CD14-positive monocyte (primary cell): ENCODE results near the gene RCOR1. TPM values are rescaled to one million over a fixed set of nuclear protein-coding genes. Genes with fewer than 3 reads are reported as not detected.
A peak's percentile ranks its signal among the peaks of the same experiment; 100 is the strongest.

Source experiments
- DNase-seq, 3 donors: peaks; one replicate each; pipeline ENCODE4 v3.0.0-alpha.2; 2011 to 2022
- H2AFZ ChIP-seq: 2 replicates; pipeline ENCODE4 v1.6.0; 2012; ENCODE audit warnings: mild to moderate bottlenecking, low read depth, low read length, inconsistent platforms; ENCODE audit not compliant: insufficient read depth, poor library complexity, severe bottlenecking
- H3K27ac ChIP-seq, 2 donors: 1 replicate in 1 of 2; 2 replicates in 1 of 2; pipeline ENCODE4 v1.5.1; 2012 to 2013; ENCODE audit warnings: low read length in 2 of 2, control low read depth in 1 of 2, inconsistent platforms in 1 of 2, low read depth in 1 of 2, mild to moderate bottlenecking in 1 of 2
- H3K27me3 ChIP-seq, 2 donors: one replicate each; pipeline versions ENCODE4 v1.6.0 to v1.6.1; 2011 to 2013; ENCODE audit warnings: low read length in 2 of 2; ENCODE audit not compliant: control insufficient read depth in 2 of 2, insufficient read depth in 2 of 2
- H3K36me3 ChIP-seq, 2 donors: replicated peaks in 1 of 2; 1 replicate in 1 of 2; 2 replicates in 1 of 2; pipeline versions ENCODE4 v1.5.1 to v1.6.1; 2012 to 2013; ENCODE audit warnings: low read length in 2 of 2, control low read depth in 1 of 2, inconsistent platforms in 1 of 2, mild to moderate bottlenecking in 1 of 2; ENCODE audit not compliant: insufficient read depth in 2 of 2, control insufficient read depth in 1 of 2
- H3K4me1 ChIP-seq, 2 donors: 1 replicate in 1 of 2; 2 replicates in 1 of 2; pipeline versions ENCODE4 v1.5.1 to v1.6.1; 2012 to 2013; ENCODE audit warnings: low read length in 2 of 2, control low read depth in 1 of 2, inconsistent platforms in 1 of 2, mild to moderate bottlenecking in 1 of 2, moderate library complexity in 1 of 2; ENCODE audit not compliant: insufficient read depth in 2 of 2, control insufficient read depth in 1 of 2
- H3K4me2 ChIP-seq: replicated peaks from 2 replicates; pipeline ENCODE3; 2012; ENCODE audit warnings: low read length, moderate library complexity, mild to moderate bottlenecking; ENCODE audit not compliant: poor library complexity, severe bottlenecking; ENCODE audit errors: extremely low read depth
- H3K4me3 ChIP-seq, 3 experiments: fragments of 200-600 bp in 1 of 3; sonication (generic) in 1 of 3; replicated peaks in 1 of 3; 1 replicate in 2 of 3; 2 replicates in 1 of 3; pipeline ENCODE4 v1.5.1; 2011 to 2013; ENCODE audit warnings: low read length in 3 of 3, mild to moderate bottlenecking in 3 of 3, control low read depth in 2 of 3, low read depth in 2 of 3, inconsistent platforms in 1 of 3, moderate library complexity in 1 of 3
- H3K79me2 ChIP-seq: 2 replicates; pipeline ENCODE4 v1.6.0; 2012; ENCODE audit warnings: mild to moderate bottlenecking, control low read depth, inconsistent platforms, low read length, moderate library complexity; ENCODE audit not compliant: insufficient read depth
- H3K9ac ChIP-seq: 2 replicates; pipeline ENCODE4 v1.6.0; 2017; ENCODE audit warnings: low read length, mild to moderate bottlenecking; ENCODE audit not compliant: insufficient read depth, poor library complexity, severe bottlenecking
- H3K9me3 ChIP-seq, 2 donors: replicated peaks in 1 of 2; 1 replicate in 1 of 2; 2 replicates in 1 of 2; pipeline versions ENCODE4 v1.5.1 to v1.6.1; 2012 to 2013; ENCODE audit warnings: low read length in 2 of 2, control low read depth in 1 of 2; ENCODE audit not compliant: control insufficient read depth in 1 of 2, insufficient read depth in 1 of 2
- H4K20me1 ChIP-seq: 2 replicates; pipeline ENCODE4 v1.6.0; 2012; ENCODE audit warnings: mild to moderate bottlenecking, low read length, control low read depth, moderate library complexity; ENCODE audit not compliant: insufficient read depth
- H3K27ac Mint-ChIP-seq, 7 donors: one replicate each; pipeline ENCODE4 v1.8.0; 2020; ENCODE audit warnings: mild to moderate bottlenecking in 7 of 7, mixed read lengths in 7 of 7, moderate library complexity in 6 of 7, inconsistent platforms in 2 of 7
- H3K27me3 Mint-ChIP-seq, 3 donors: one replicate each; pipeline ENCODE4 v1.8.0; 2021 to 2022; ENCODE audit warnings: low read depth in 3 of 3, mild to moderate bottlenecking in 3 of 3, mixed read lengths in 3 of 3, moderate library complexity in 3 of 3, inconsistent platforms in 1 of 3
- H3K36me3 Mint-ChIP-seq, 2 donors: one replicate each; pipeline ENCODE4 v1.8.0; 2020; ENCODE audit warnings: mixed read lengths in 2 of 2, inconsistent platforms in 1 of 2, mild to moderate bottlenecking in 1 of 2
- H3K4me1 Mint-ChIP-seq: one replicate; pipeline ENCODE4 v1.8.0; 2020; ENCODE audit warnings: mild to moderate bottlenecking, mixed read lengths
- H3K4me3 Mint-ChIP-seq, 2 donors: one replicate each; pipeline ENCODE4 v1.8.0; 2020; ENCODE audit warnings: mild to moderate bottlenecking in 2 of 2, mixed read lengths in 2 of 2, moderate library complexity in 1 of 2
- H3K9me3 Mint-ChIP-seq, 7 donors: one replicate each; pipeline ENCODE4 v1.8.0; 2020 to 2022; ENCODE audit warnings: mixed read lengths in 7 of 7, mild to moderate bottlenecking in 6 of 7, moderate library complexity in 6 of 7, inconsistent platforms in 2 of 7
- CTCF ChIP-seq: fragments of 200-600 bp; IDR thresholded peaks from one replicate; pipeline ENCODE4 v1.8.0; 2022; ENCODE audit warnings: antibody characterized with exemption, mild to moderate bottlenecking
- WGBS: methylation state at CpG from one replicate; pipeline ENCODE4 v1.1.5; 2013; ENCODE audit warnings: missing lambda C conversion rate; ENCODE audit not compliant: insufficient coverage; 5-methylcytosine and 5-hydroxymethylcytosine counted together
- intact Hi-C, 2 donors: fragments of 100-400 bp; cut with micrococcal nuclease; formaldehyde crosslinking; loops; one replicate each; pipeline versions ENCODE4 v1.15.0 to v1.15.1; 2023
- polyA plus RNA-seq, 3 donors: library from polyadenylated mRNA; depleted of rRNA in 1 of 3; unstranded in 2 of 3; stranded (reverse) in 1 of 3; fragments of 300-500 nt in 2 of 3; fragments of >200 nt in 1 of 3; fragmentation: Illumina TruSeq in 2 of 3; gene quantifications; 1 replicate in 2 of 3; 2 replicates in 1 of 3; pipeline ENCODE4 v1.2.3, GENCODE V29; 2012 to 2021

Gene RCOR1
- polyA plus RNA-seq, 3 donors, result 2.1 to 36.6 (median 2.3) TPM

- peak overlapping the region in 1 of 7 donors; percentile 42 for H3K27ac Mint-ChIP-seq
- Histone ChIP-seq H3K27ac (no peak overlapping the region), H3K36me3 (peaks cover 79 to 99% of the 10 kb centered on the region in 2 donors), H3K9ac (no peak overlapping the region), H3K79me2 (no peaks in the 10 kb centered on the region), H3K27me3 (no peaks in the 10 kb centered on the region), H3K9me3 (no peaks in the 10 kb centered on the region), H3K4me2 (no peak overlapping the region), H2AFZ (no peak overlapping the region), H3K4me1 (no peaks in the 10 kb centered on the region), H3K4me3 (no peak overlapping the region), H4K20me1 (peaks cover 92% of the 10 kb centered on the region)
- intact Hi-C loops, result no loop called here
- H3K4me1 Mint-ChIP-seq, result no peaks in the 10 kb centered on the region
- DNase-seq, result no peak
- peaks cover 0 to 3% (median 0%) of the 10 kb centered on the region in 3 donors for H3K27me3 Mint-ChIP-seq
- H3K9me3 Mint-ChIP-seq, result no peaks in the 10 kb centered on the region
- no peak overlapping the region for H3K4me3 Mint-ChIP-seq
- H3K36me3 Mint-ChIP-seq, result peaks cover 75 to 92% of the 10 kb centered on the region in 2 donors
- 96% methylated on average over 3 of the region's 8 CpGs for WGBS
- no peak for TF ChIP-seq CTCF
These were observed 137.4 kb downstream of the RCOR1 start for GRCh38 chr14:102729825-102730224.

GRCh38 chr14:102731101-102731870 lies 138.8 kb downstream of the RCOR1 start:
- H3K9ac ChIP-seq, result no peak overlapping the region
- intact Hi-C loops, result no loop called here
- Mint-ChIP-seq H3K4me1 (no peaks in the 10 kb centered on the region), H3K9me3 (no peaks in the 10 kb centered on the region), H3K27ac (peak overlapping the region in 2 of 7 donors; percentile 64 to 72), H3K4me3 (no peak overlapping the region), H3K27me3 (peaks cover 0 to 3% (median 0%) of the 10 kb centered on the region in 3 donors), H3K36me3 (peaks cover 68 to 85% of the 10 kb centered on the region in 2 donors)
- H3K27ac ChIP-seq, result no peak overlapping the region
- peaks cover 67 to 87% of the 10 kb centered on the region in 2 donors for H3K36me3 ChIP-seq
- no peak overlapping the region for H2AFZ ChIP-seq
- no peaks in the 10 kb centered on the region for H3K27me3 ChIP-seq
- peaks cover 82% of the 10 kb centered on the region for H4K20me1 ChIP-seq
- H3K4me2 ChIP-seq, result no peak overlapping the region
- H3K4me3 ChIP-seq, result no peak overlapping the region
- no peaks in the 10 kb centered on the region for H3K4me1 ChIP-seq
- no peak for TF ChIP-seq CTCF
- WGBS, result 99% methylated on average over 14 of the region's 15 CpGs
- DNase-seq, result no peak
- no peaks in the 10 kb centered on the region for H3K9me3 ChIP-seq
- H3K79me2 ChIP-seq, result no peaks in the 10 kb centered on the region
